HUES64 (cell line): ENCODE data around the gene SCYGR1.

ENCODE experiments used
- H3K27ac ChIP-seq: 2 replicates; pipeline ENCODE4 v1.7.0; 2013; ENCODE audit warnings: low read depth, low read length, inconsistent platforms
- H3K27me3 ChIP-seq: 2 replicates; pipeline ENCODE4 v1.6.1; 2013; ENCODE audit warnings: mild to moderate bottlenecking, low read length; ENCODE audit not compliant: insufficient read depth
- H3K36me3 ChIP-seq: 2 replicates; pipeline ENCODE4 v1.6.1; 2013; ENCODE audit warnings: mild to moderate bottlenecking, low read length; ENCODE audit not compliant: insufficient read depth
- H3K4me1 ChIP-seq: 2 replicates; pipeline ENCODE4 v1.6.1; 2013; ENCODE audit warnings: mild to moderate bottlenecking, low read length, moderate library complexity; ENCODE audit not compliant: insufficient read depth
- H3K4me3 ChIP-seq: 2 replicates; pipeline ENCODE4 v1.5.1; 2013; ENCODE audit warnings: mild to moderate bottlenecking, low read length, moderate library complexity
- H3K9ac ChIP-seq: 2 replicates; pipeline ENCODE4 v1.6.1; 2013; ENCODE audit warnings: mild to moderate bottlenecking, low read depth, low read length
- H3K9me3 ChIP-seq: 2 replicates; pipeline ENCODE4 v1.6.1; 2013; ENCODE audit warnings: low read depth, low read length; ENCODE audit not compliant: insufficient read depth
- WGBS: fragments of 150-250, 120-280 bp; methylation state at CpG from one replicate; pipeline ENCODE4 v1.1.7; 2013; ENCODE audit warnings: missing lambda C conversion rate; 5-methylcytosine and 5-hydroxymethylcytosine counted together

Gene SCYGR1

DNA sequence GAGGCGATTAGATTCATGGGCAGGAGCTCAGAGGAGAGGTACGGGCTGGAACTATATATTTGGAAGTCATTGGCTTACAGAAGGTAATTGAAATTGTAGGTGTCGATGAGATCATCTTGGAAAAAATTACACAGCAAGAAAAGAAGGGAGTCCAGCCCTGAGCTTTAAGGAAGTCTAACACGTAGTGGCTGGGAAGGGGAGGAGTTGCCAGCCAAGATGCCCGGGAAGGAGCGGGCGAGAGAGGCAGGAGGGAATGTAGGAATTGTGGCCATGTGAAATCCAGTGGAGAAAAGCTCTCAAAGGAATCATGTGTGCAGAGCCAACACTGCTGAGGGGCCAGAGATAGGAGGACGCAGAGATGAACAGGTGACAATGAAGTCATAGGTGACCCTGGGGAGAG lies 25.6 kb upstream of the SCYGR1 start:
- Histone ChIP-seq H3K4me1 (no peaks in the 10 kb centered on the region), H3K27me3 (no peaks in the 10 kb centered on the region), H3K4me3 (no peak overlapping the region), H3K27ac (no peak overlapping the region), H3K36me3 (no peaks in the 10 kb centered on the region), H3K9ac (no peak overlapping the region), H3K9me3 (no peaks in the 10 kb centered on the region)
- WGBS, result 92% methylated on average over 8 of the region's 8 CpGs

DNA sequence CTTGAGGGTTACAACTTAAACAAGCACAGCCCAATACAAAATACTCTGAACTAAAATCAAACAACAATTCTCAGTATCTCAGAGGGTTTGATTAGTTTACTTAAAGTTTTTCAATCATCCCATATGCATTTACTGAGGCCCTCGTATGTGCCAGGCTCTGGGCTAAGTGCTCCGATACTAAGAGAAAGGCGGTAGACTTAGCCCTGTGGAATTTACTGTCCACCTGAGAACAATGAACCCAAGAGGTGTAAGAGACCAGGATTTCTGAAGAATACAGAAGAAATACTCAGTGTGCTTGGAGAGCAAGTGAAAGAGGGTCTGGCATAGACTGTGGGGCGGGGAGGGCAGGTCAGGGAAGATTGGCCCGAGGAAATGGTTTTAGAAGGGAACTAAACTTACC lies 25.1 kb upstream of the SCYGR1 start:
- Histone ChIP-seq H3K27me3 (no peaks in the 10 kb centered on the region), H3K9ac (no peak overlapping the region), H3K4me3 (no peak overlapping the region), H3K36me3 (no peaks in the 10 kb centered on the region), H3K9me3 (no peaks in the 10 kb centered on the region), H3K27ac (no peak overlapping the region), H3K4me1 (no peaks in the 10 kb centered on the region)
- WGBS, result 98% methylated on average over 5 of the region's 5 CpGs

DNA sequence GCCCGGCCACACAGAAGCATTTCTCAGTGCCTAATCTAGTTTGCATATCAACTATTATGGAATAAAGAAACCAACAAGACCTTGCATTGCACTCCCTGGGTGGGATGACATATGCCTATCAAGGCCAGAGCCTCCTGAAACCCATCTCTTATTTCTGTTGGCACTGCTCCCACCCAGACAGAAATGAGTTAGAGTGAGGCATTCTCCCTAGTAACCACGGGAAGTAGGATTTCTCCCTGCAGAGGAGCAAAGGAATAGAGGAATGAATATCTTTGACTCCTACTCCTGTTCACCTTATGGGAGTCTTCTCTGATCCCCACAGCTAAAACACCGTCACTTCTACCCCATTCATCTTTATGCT lies 24.2 kb upstream of the SCYGR1 start:
- no peaks in the 10 kb centered on the region for H3K4me1 ChIP-seq
- H3K9ac ChIP-seq, result no peak overlapping the region
- no peaks in the 10 kb centered on the region for H3K36me3 ChIP-seq
- 67% methylated on average over 3 of the region's 3 CpGs for WGBS
- H3K9me3 ChIP-seq, result no peaks in the 10 kb centered on the region
- no peak overlapping the region for H3K4me3 ChIP-seq
- H3K27ac ChIP-seq, result no peak overlapping the region
- H3K27me3 ChIP-seq, result no peaks in the 10 kb centered on the region

DNA sequence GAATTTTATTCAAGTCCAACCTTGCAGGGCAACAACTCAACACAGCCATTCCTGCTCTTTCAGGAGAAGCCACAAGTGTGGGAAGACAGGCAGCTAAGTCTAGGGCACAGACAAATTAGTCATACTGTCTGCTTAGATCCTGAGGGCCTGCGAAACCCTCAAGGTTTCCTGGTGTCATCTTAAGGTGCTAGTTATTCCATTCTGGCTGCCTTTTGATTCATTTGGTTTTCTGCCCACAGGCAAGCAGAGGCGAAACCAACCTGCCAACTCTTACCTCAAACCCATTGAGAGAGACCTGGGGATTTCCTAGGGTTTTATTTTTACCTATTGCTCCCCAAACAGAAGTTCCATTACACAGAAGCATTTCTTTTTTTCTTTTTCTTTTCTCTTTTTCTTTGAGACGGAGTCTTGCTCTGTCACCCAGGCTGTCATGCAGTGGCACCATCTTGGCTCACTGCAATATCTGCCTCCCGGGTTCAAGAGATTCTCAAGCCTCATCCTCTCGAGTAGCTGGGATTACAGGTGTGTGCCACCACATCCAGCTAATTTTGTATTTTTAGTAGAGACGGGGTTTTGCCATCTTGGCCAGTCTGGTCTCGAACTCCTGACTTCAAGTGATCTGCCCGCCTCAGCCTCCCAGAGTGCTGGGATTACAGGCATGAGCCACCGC lies 23.7 kb upstream of the SCYGR1 start:
- Histone ChIP-seq H3K4me1 (no peaks in the 10 kb centered on the region), H3K9me3 (no peaks in the 10 kb centered on the region), H3K9ac (no peak overlapping the region), H3K4me3 (no peak overlapping the region), H3K36me3 (no peaks in the 10 kb centered on the region), H3K27ac (no peak overlapping the region), H3K27me3 (no peaks in the 10 kb centered on the region)
- whole genome bisulfite sequencing, result 95% methylated on average over 9 of the region's 9 CpGs

DNA sequence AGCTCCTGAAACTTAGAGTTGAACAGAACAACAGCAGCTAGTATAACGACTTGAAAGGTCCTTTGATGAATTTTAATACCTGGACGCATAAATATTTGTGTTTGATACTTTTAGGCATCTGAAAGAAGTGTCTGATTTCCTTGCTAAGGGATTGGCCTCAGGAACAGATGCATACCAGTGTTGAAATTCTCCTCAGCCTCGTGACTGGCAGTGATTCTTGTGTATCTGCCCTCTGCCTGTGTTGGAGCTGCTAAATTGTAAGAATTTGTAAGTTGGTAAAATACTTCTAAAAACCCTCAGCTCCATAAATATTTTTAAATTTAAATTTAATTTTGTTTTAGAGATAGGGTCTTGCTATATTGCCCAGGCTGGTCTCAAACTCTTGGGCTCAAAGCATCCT lies 22.4 kb upstream of the SCYGR1 start:
- H3K4me3 ChIP-seq, result no peak overlapping the region
- H3K4me1 ChIP-seq, result no peaks in the 10 kb centered on the region
- WGBS, result 84% methylated on average over 3 of the region's 3 CpGs
- H3K27ac ChIP-seq, result no peak overlapping the region
- H3K9ac ChIP-seq, result no peak overlapping the region
- no peaks in the 10 kb centered on the region for H3K27me3 ChIP-seq
- H3K36me3 ChIP-seq, result no peaks in the 10 kb centered on the region
- H3K9me3 ChIP-seq, result no peaks in the 10 kb centered on the region

DNA sequence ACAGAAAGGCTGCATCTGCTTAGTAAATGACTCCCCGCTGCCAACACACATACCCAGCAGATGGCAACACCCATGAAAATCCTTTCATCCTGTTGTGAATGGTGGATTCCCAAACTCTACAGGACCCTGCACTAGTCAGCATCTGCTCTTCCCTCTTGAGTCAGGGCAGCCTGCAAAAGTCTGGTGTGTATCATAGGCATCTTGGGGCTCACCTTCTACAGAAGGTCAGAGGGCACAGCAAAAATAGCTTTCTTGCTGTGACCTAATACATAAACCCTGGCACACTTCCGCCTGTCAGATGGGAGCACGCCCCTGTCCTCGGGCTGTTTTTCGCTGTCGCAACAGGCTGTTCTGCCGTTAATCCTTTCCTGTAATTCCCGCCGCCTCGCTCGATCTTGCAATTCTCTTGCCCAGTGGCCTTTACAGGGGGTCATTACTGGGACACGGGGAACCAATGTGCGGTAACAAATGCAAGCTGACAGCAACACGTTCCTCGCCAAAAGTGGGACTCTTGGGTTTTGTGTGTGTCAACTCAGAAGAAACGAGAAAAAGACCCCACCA lies 19.9 kb upstream of the SCYGR1 start:
- Histone ChIP-seq H3K9me3 (no peaks in the 10 kb centered on the region), H3K9ac (no peak overlapping the region), H3K4me1 (no peaks in the 10 kb centered on the region), H3K36me3 (no peaks in the 10 kb centered on the region), H3K27me3 (no peaks in the 10 kb centered on the region), H3K4me3 (no peak overlapping the region), H3K27ac (no peak overlapping the region)
- WGBS, result 91% methylated on average over 16 of the region's 16 CpGs

DNA sequence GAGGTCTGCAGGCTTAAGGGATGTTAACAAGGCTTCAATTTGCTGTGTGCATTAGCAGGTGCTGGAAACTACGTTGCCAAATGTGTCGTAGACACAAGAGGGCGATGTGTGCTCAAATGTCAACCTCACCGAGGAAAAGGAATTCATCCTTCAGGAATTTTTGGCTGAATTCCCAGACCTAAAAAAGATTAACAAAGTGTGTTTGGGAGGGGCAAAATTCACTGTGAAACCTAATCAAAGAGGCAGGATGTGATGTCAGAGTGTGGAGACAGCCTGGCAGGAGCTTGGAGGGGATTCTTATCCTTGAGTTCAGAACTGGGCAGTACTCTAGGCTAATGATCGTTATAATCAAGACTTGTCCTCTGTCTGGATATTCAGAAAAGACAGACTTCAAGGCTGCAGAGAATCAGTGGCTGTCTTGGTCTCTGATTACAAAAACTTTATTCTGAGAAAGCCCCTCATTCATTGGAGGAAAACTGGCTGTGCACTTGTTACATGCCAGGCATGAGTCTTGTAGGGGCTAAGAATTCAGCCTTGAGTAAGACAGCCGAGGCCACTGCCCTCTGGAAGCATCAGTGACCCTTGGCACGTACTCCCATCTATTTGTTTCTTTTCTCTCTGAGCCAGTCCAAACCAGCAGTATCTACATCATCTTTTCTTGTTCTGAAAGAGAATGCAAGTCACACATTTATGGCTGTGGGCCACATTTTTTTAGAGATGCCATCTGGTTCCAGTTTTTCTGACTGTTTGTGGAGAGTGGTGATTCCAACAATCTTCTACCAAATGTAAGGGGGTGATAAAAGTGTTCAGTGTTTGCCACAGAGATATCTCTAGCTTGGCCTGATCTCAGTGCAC lies 18.7 kb upstream of the SCYGR1 start:
- Histone ChIP-seq H3K27me3 (no peaks in the 10 kb centered on the region), H3K36me3 (no peaks in the 10 kb centered on the region), H3K27ac (no peak overlapping the region), H3K9me3 (no peaks in the 10 kb centered on the region), H3K9ac (no peak overlapping the region), H3K4me3 (no peak overlapping the region), H3K4me1 (no peaks in the 10 kb centered on the region)
- 40% methylated on average over 7 of the region's 7 CpGs for WGBS

DNA sequence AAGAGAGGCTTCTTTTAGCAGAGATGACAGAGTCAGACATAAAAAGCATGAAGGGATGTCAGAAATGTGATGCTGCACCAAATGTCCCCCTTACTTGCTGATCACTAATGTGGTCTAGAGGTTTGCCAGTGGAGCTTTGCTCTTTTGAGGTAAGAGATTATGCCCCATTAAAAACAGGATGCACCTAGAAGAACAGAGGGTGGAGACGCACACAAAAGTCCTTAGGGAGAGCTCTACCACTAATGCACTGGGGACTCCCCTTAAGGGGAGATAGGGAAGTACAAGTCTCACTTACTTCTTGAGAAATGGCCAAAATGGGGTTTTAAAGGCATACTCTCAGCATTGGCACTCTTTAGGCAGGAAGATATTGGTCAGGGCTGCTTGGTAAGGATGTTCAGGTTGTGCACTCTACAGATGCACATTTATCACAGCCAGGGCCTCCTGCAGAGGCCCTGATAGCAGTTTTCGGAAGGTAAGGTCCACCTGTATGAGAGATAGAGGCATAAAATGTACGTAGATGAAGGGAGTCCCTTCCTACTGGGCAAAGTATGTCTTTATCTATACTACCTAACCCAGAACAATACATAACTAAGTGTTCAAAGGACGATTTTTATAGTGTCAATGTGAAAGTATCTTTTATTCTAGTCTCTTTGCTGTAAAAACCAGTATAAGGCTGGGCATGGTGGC lies 17.0 kb upstream of the SCYGR1 start:
- WGBS, result 98% methylated on average over 3 of the region's 4 CpGs

DNA sequence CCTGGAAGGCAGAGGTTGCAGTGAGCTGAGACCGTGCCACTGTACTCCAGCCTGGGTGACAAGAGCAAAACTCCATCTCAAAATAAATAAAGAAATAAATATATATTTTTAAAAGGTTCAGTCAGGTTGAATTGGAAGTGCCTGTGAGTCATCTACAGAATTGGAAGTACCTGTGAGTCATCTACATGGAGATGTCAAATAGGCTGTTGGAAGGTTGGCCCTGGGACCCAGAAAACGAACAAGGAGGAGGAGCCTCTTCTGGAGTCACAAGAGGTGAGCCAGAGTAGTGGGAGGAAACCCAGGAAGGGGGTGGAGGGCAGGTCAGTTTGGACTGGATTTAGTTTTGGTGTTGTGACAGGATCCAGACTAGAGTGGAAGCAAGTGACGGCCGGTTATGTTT lies 15.2 kb upstream of the SCYGR1 start:
- no peak overlapping the region for H3K9ac ChIP-seq
- H3K27ac ChIP-seq, result no peak overlapping the region
- H3K36me3 ChIP-seq, result no peaks in the 10 kb centered on the region
- H3K4me1 ChIP-seq, result no peaks in the 10 kb centered on the region
- no peaks in the 10 kb centered on the region for H3K27me3 ChIP-seq
- H3K9me3 ChIP-seq, result no peaks in the 10 kb centered on the region
- no peak overlapping the region for H3K4me3 ChIP-seq
- 71% methylated on average over 4 of the region's 4 CpGs for WGBS

More for the DNA sequence above, 17.0 kb upstream of the SCYGR1 start:
- Histone ChIP-seq H3K4me1 (no peaks in the 10 kb centered on the region), H3K27ac (no peak overlapping the region), H3K36me3 (no peaks in the 10 kb centered on the region), H3K27me3 (no peaks in the 10 kb centered on the region), H3K9ac (no peak overlapping the region), H3K4me3 (no peak overlapping the region), H3K9me3 (no peaks in the 10 kb centered on the region)

DNA sequence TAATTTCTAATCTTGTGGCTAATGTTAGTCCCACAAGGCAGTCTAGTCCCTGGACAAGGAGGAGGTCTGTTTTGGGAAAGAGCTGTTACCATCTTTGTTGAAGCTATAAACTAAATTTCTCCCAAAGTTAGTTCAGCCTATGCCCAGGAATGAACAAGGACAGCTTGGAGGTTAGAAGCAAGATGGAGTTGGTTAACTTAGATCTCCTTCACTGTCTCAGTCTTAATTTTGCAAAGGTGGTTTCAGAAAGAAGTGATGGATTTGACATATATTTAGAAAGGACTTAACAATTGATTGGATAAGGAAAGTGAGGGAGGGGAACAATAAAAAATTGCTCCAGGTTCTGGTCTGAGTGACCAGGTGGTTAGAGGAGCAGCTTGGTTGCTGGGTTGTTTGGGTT lies 14.6 kb upstream of the SCYGR1 start:
- Histone ChIP-seq H3K4me1 (no peaks in the 10 kb centered on the region), H3K36me3 (no peaks in the 10 kb centered on the region), H3K27me3 (no peaks in the 10 kb centered on the region), H3K4me3 (no peak overlapping the region), H3K27ac (no peak overlapping the region), H3K9ac (no peak overlapping the region), H3K9me3 (no peaks in the 10 kb centered on the region)

DNA sequence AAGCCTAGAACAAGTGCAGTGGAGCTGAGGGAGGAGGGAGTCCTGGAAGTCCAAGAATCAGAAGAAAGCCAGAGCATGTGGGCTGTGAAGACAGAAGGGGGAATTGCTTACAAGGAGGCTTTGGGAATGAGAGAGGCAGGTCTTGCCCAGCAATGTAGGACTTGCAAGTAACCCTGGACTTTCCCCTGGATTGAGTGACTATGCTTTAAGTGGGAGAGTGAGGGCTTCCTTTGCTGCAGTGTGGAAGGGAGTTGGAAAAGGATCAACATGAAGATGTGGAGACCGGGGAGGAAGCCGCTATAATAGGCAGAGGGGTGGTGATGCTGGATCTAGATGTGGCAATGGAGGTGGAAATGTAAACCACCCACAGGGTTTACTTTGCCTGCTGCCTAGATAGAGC lies 13.8 kb upstream of the SCYGR1 start:
- Histone ChIP-seq H3K27me3 (no peaks in the 10 kb centered on the region), H3K36me3 (no peaks in the 10 kb centered on the region), H3K9ac (no peak overlapping the region), H3K4me1 (no peaks in the 10 kb centered on the region), H3K27ac (no peak overlapping the region), H3K9me3 (no peaks in the 10 kb centered on the region), H3K4me3 (no peak overlapping the region)
- 95% methylated on average over 2 of the region's 2 CpGs for WGBS
